H1 (cell line): ENCODE results near the gene AXIN2. TPM values are rescaled to one million over a fixed set of nuclear protein-coding genes. Genes with fewer than 3 reads are reported as not detected.

Source experiments
- ASH2L ChIP-seq: fragments of 200-600, 300-600 bp; sonication (generic); IDR thresholded peaks from one replicate; pipeline ENCODE4 v1.7.1; 2017; ENCODE audit warnings: low read length
- BRCA1 ChIP-seq: IDR thresholded peaks from 2 replicates; pipeline ENCODE4 v1.6.1; 2012; ENCODE audit warnings: low read depth, low read length, improper control_type of control experiment
- CEBPB ChIP-seq: IDR thresholded peaks from 2 replicates; pipeline ENCODE4 v1.6.1; 2012; ENCODE audit warnings: low read depth, low read length
- CTBP2 ChIP-seq: IDR thresholded peaks from 2 replicates; pipeline ENCODE4 v1.7.0; 2011; ENCODE audit warnings: borderline replicate concordance, mild to moderate bottlenecking, moderate library complexity, mixed read lengths, low read length; ENCODE audit not compliant: insufficient read depth, insufficient read length
- EZH2 ChIP-seq: fragments of 200-600 bp; sonication (generic); IDR thresholded peaks from 2 replicates; pipeline ENCODE4 v1.7.1; 2012; ENCODE audit warnings: low read depth, mild to moderate bottlenecking, moderate library complexity, low read length, inconsistent platforms; ENCODE audit not compliant: severe bottlenecking
- GABPA ChIP-seq: IDR thresholded peaks from 2 replicates; pipeline ENCODE4 v1.6.1; 2011; ENCODE audit warnings: mild to moderate bottlenecking, low read length, moderate library complexity, borderline replicate concordance; ENCODE audit not compliant: insufficient read depth
- KDM1A ChIP-seq: fragments of 200-600, 300-600 bp; sonication (generic); IDR thresholded peaks from 2 replicates; pipeline ENCODE4 v1.7.1; 2016; ENCODE audit warnings: mild to moderate bottlenecking, low read length, borderline replicate concordance
- POU5F1 ChIP-seq: IDR thresholded peaks from 2 replicates; pipeline ENCODE4 v1.6.1; 2011; ENCODE audit warnings: low read depth, mild to moderate bottlenecking, low read length, moderate library complexity
- RFX5 ChIP-seq: IDR thresholded peaks from 2 replicates; pipeline ENCODE4 v1.6.1; 2011; ENCODE audit warnings: low read depth, low read length, improper control_type of control experiment, borderline replicate concordance
- SIN3A ChIP-seq, 2 experiments: IDR thresholded peaks in 1 of 2; conservative IDR thresholded peaks in 1 of 2; 2 replicates each; pipeline ENCODE4 v1.6.1; 2011 to 2012; ENCODE audit warnings: low read length in 2 of 2, improper control_type of control experiment in 1 of 2, low read depth in 1 of 2, mild to moderate bottlenecking in 1 of 2
- TAF1 ChIP-seq: IDR thresholded peaks from 2 replicates; pipeline ENCODE4 v1.6.1; 2011; ENCODE audit warnings: mild to moderate bottlenecking, low read depth, low read length
- polyA plus RNA-seq, 7 experiments: library from polyadenylated mRNA; depleted of rRNA in 3 of 7; stranded (reverse) in 5 of 7; unstranded in 2 of 7; fragments of >200 nt in 5 of 7; fragments of 200-250 nt in 2 of 7; gene quantifications; 1 replicate in 5 of 7; 2 replicates in 1 of 7; 4 replicates in 1 of 7; pipeline versions ENCODE4 v1.2.1 to v1.2.3, GENCODE V29; 2011 to 2013; ENCODE audit warnings: missing spikeins in 2 of 7, mixed read lengths in 2 of 7
- total RNA-seq: library from RNA; stranded (reverse); fragmentation: NEBNext Ultra II Directional; extraction: Animal tissue kit (Norgen Biotek cat#: 25700); gene quantifications from 2 replicates; pipeline ENCODE4 v1.2.1, GENCODE V29; 2021

AXIN2 gene
- total and polyA plus RNA-seq, 2 of the 8 experiments (the other 6 are each of a cell fraction or from before 2014, with no cell fraction given), result 17.7 to 33.4 TPM

- TF ChIP-seq KDM1A (no peak), SIN3A (conservative IDR thresholded peaks at IDR 0.05 in 1 of 2, IDR thresholded peaks at IDR 0.05 in 1 of 2; ENCODE audit: low read depth in 1 of 2, low read length in 2 of 2) (0 out of 4 replicates have a peak, but pooled peaks of 1 of the 2 experiments have one; percentile 35), ASH2L (no peak), RFX5 (no peak), BRCA1 (no peak), EZH2 (no peak), TAF1 (no peak), CTBP2 (no peak), POU5F1 (no peak), CEBPB (no peak), GABPA (peak; percentile 17; the same call in 1 of the 2 replicates)
These were observed 5.2 kb downstream of the AXIN2 start (continued) for GRCh38 chr17:65556014-65556909.
